Astrocyte of the spinal cord (primary cell): ENCODE measurements around the gene ANKRD63.

ENCODE experiments used
- DNase-seq: peaks from one replicate; pipeline ENCODE4 v3.0.0; 2011; ENCODE audit warnings: low read depth, low spot score
- H3K4me3 ChIP-seq: 2 replicates; pipeline ENCODE4 v1.5.1; 2011; ENCODE audit warnings: low read depth, mild to moderate bottlenecking, low read length, moderate library complexity
- CTCF ChIP-seq: IDR thresholded peaks from 2 replicates; pipeline ENCODE4 v1.5.1; 2012; ENCODE audit warnings: low read depth, mild to moderate bottlenecking, low read length, inconsistent platforms
- in situ Hi-C: cut with HindIII; loops from 2 replicates; pipeline ENCODE4 v1.10.0; 2017; ENCODE audit warnings: low sequenced_read_pairs

The ANKRD63 gene

GRCh38 chr15:40314723-40315276 lies 31.9 kb upstream of the ANKRD63 start:
- DNase-seq = no peak
- no peak for TF ChIP-seq CTCF
- in situ Hi-C loops = no loop called here
- H3K4me3 ChIP-seq = no peak overlapping the region

- H3K4me3 ChIP-seq = no peak overlapping the region
- no peak for DNase-seq
- in situ Hi-C loops = no loop called here
- no peak for TF ChIP-seq CTCF
These were observed 30.9 kb upstream of the ANKRD63 start for GRCh38 chr15:40313531-40314398.

GRCh38 chr15:40312370-40313158 lies 29.7 kb upstream of the ANKRD63 start:
- no peak for TF ChIP-seq CTCF
- in situ Hi-C loops = no loop called here
- DNase-seq = no peak
- H3K4me3 ChIP-seq = no peak overlapping the region

- TF ChIP-seq CTCF = no peak
- in situ Hi-C loops = no loop called here
- H3K4me3 ChIP-seq = no peak overlapping the region
- DNase-seq = no peak
These were observed 28.1 kb upstream of the ANKRD63 start for GRCh38 chr15:40310993-40311392.

- TF ChIP-seq CTCF = peak; percentile 77
- in situ Hi-C loops = no loop called here
These were observed 27.4 kb upstream of the ANKRD63 start for GRCh38 chr15:40310001-40310959.

GRCh38 chr15:40309344-40309862 lies 26.5 kb upstream of the ANKRD63 start:
- in situ Hi-C loops = no loop called here
- no peak overlapping the region for H3K4me3 ChIP-seq
- DNase-seq = no peak
- TF ChIP-seq CTCF = no peak

More at GRCh38 chr15:40310001-40310959, 27.4 kb upstream of the ANKRD63 start:
- DNase-seq = no peak
- no peak overlapping the region for H3K4me3 ChIP-seq
